Measurements from ENCODE around the gene AKT3.
A peak's percentile ranks its signal among the peaks of the same experiment; 100 is the strongest.
"Not testable (repeated sequence)": the region's sequence is repeated elsewhere in the genome, so short reads cannot be mapped to it uniquely, and the experiment has no call there.

AKT3 gene

DNA sequence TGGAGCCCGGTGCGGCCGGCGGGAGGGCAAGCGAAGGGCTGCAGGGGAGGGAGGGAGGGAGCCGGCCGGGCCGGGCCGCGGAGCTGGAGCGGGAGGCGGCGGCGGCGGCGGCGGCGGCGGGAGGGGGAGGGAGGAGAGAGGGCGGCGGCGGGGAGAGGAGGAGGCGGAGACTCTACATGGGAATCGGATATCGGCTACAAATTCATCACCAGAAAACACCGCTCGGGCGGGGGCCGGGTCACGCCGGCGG, at the start of gene AKT3:
Gene AKT3, minus strand, starts transcription at position 42 of the 250 bp plus-strand sequence. CDS start 7,073 bp downstream, outside the sequence.
- peak; percentile 70 to 79 for DNase-seq (ENCODE audit: low read depth in 2 of 2)

GRCh38 chr1:243898278-243898677, 48.2 kb upstream of the AKT3 start:
- no peak for DNase-seq (ENCODE audit: low read depth in 2 of 2)

- no peak for DNase-seq (ENCODE audit: low read depth in 2 of 2)
Observed at GRCh38 chr1:243896313-243896712, 46.3 kb upstream of the AKT3 start.

GRCh38 chr1:243892456-243892855, 42.4 kb upstream of the AKT3 start:
- no peak for DNase-seq (ENCODE audit: low read depth in 2 of 2)

GRCh38 chr1:243890576-243890975, 40.5 kb upstream of the AKT3 start:
- DNase-seq (ENCODE audit: low read depth in 2 of 2), result no peak

- no peak for DNase-seq (ENCODE audit: low read depth in 2 of 2)
Observed at GRCh38 chr1:243885806-243886205, 35.8 kb upstream of the AKT3 start.

GRCh38 chr1:243884603-243885002, 34.6 kb upstream of the AKT3 start:
- no peak for DNase-seq (ENCODE audit: low read depth in 2 of 2)

- DNase-seq (ENCODE audit: low read depth in 2 of 2), result no peak
Observed at GRCh38 chr1:243883551-243883950, 33.5 kb upstream of the AKT3 start.

DNA sequence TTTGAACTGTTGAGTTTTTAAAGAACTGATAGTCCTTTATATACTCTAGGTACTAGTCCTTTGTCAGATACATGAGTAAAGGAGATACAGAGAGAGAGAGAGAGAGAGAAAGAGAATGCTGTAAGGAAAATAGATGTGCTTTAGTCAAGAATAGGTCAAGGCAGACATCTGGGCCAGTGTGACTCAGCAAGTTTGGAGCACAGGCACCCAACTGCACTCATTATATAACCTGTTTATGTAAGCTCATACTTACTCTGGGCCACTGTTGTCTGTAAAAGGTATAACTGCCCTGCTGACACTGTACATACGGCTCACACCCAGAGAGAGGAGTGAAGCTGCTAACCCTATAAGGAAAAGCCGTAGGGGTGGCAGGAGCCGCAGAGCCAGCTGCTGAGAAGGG, 32.2 kb upstream of the AKT3 start:
- DNase-seq (ENCODE audit: low read depth in 2 of 2), result no peak

- not testable (repeated sequence) for DNase-seq (ENCODE audit: low read depth in 2 of 2)
Observed at GRCh38 chr1:243877058-243877457, 27.0 kb upstream of the AKT3 start.

GRCh38 chr1:243855616-243856318, 5.7 kb upstream of the AKT3 start:
- DNase-seq (ENCODE audit: low read depth in 2 of 2), result no peak

DNA sequence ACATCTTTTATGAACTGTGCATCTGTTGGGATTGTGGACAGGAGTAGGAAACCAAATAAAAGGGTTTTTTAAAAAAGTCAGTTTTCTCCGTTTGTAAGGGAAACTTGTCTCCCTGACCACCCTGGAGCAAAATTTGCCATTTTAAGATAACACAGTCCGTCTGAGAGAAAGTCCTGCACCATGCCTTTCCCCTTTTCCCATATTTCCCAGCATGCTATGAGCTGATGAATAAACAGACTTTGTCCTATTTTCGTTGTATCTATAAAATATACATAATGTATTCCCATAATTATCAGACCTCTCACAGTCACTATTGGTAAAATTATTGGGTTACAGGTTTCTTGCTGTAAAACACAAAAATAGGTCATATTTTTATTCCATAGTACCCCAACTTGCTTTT, 1.7 kb upstream of the AKT3 start:
- DNase-seq (ENCODE audit: low read depth in 2 of 2), result no peak

DNA sequence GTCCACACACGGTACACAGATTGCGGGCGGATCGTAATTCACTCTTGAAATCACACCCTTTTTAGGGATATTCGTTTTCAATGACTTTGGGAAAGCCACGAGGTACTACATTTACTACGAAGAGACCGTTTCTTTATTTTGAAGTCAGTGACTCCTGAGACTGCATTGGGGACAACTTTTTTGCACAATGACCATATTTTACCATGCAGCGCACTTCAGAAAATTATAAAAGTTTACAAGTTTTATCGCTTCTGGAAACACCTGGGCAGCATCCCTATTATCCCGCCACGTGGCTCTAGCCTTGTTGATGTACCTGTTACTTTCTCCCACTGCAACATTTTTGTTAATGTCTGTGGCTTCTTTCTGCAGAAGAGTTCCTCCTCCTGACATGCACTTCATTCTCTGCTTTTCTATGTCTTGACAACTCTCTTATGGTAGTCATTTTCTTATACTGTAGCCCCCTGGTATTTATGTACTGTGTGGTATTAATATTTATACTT, 1.3 kb upstream of the AKT3 start:
- DNase-seq (ENCODE audit: low read depth in 2 of 2), result no peak

DNA sequence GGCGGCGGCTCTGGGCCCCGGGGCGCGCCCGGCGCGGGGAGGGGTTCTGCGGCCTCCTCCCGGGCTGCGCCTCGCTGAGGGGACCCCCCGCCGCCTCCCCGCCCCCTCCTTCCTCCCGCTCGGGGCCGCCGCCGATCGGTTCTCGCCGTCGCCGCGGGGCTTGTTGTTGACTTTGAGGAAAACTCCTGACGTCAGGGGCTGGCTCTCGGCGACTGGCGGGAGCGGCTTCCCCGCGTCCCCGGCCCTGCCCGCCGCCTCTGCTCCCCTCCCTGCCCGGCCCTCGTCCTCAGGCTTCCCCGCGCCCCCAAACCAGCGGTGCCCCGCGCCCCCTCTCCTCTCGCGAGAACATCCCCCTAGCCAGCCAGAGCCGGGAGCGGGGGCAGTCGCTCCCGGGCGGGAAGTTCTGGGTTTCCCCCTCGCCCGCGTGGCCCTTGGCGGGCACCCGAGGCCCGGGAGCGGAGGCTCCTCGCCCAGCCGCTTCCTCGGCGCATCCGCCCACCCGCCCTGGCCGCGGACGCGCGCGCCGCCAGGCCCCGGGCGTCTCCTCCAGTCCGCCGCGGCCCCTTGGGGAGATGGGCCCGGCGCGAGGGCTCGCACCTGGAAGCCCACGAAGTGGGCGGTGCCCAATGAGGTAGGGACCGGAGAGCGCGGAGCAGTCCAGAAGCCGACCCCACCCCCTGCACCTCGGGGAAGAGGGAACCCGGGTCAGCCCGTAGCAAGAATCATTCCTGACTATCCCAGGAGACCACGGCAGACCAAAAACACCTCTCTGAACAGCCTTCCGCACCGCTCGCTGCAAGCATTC, 611 bp upstream of the AKT3 start:
- peak; percentile 64 to 68 for DNase-seq (ENCODE audit: low read depth in 2 of 2)

- DNase-seq (ENCODE audit: low read depth in 2 of 2), result peak; percentile 25 to 42
Observed at GRCh38 chr1:243849421-243850201, 432 bp downstream of the AKT3 start.

DNA sequence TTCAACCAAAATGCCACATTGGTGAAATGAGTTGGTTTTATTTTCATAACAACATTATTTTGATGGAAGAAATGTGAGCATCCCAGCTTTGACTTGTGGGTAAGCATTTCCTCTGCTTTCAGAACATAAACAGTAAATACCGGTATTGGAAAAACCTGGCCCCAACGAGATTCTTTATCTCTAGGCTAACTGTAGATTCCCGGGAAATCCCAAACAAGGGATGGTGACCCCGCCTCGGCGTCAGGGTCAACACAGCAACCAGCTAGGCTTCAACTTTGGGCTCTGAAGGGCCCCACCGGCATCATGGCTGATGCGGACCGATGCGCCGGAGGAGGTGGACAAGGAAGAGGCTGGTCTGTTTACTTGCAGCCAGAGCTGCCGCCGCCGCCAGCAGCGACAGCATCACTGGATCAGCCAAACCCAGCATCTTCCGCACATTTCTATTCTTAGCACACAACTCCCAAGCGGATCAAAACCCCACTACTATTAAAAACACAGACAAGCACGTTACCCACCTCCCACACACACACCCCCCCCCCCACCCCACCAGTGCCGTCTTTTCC, 1.1 kb downstream of the AKT3 start:
- DNase-seq (ENCODE audit: low read depth in 2 of 2), result peak; percentile 25

- DNase-seq (ENCODE audit: low read depth in 2 of 2), result no peak
Observed at GRCh38 chr1:243848165-243848857, 1.7 kb downstream of the AKT3 start.

- DNase-seq (ENCODE audit: low read depth in 2 of 2), result no peak
Observed at GRCh38 chr1:243846761-243847160, 3.3 kb downstream of the AKT3 start.

DNA sequence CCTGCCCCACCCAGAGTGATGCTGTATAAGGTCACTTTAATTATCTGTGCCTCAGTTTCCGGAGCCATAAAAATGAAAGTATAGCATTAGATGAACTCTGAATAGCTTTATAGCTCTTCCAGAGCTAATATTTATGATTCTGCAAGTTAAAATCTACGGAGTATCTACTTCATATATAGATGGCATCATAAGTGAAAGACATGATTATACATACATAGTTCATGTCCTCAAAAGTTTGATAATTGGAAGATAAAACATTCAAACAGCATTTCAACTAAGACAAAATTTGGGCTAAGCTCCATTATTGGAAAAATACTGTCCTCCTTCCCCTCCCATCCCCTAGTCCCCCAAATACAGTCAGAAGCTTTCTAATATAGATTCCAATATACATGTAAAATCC, 4.2 kb downstream of the AKT3 start:
- DNase-seq (ENCODE audit: low read depth in 2 of 2), result no peak

- no peak for DNase-seq (ENCODE audit: low read depth in 2 of 2)
Observed at GRCh38 chr1:243844186-243844585, 5.9 kb downstream of the AKT3 start.

GRCh38 chr1:243842978-243843511, 7.0 kb downstream of the AKT3 start:
- peak in 1 of 2 donors; percentile 1 for DNase-seq (ENCODE audit: low read depth in 2 of 2)
